Vagina (tissue), 2 donors: ENCODE data around the gene INTS14. TPM values are rescaled to one million over a fixed set of nuclear protein-coding genes. Genes with fewer than 3 reads are reported as not detected.
A peak's percentile ranks its signal among the peaks of the same experiment; 100 is the strongest.

Source experiments
- DNase-seq, 2 donors: peaks; one replicate each; pipeline ENCODE4 v3.0.0-alpha.2; 2017; ENCODE audit errors: extremely low spot score in 2 of 2
- H3K27ac ChIP-seq: fragments of 200-600 bp; sonication (generic); one replicate; pipeline ENCODE4 v1.5.1; 2019
- H3K27me3 ChIP-seq: fragments of 200-600 bp; sonication (generic); one replicate; pipeline ENCODE4 v1.5.1; 2019
- H3K36me3 ChIP-seq, 2 donors: fragments of 200-600 bp; sonication (generic); one replicate each; pipeline ENCODE4 v1.5.1; 2017 to 2019
- H3K4me1 ChIP-seq: fragments of 200-600 bp; sonication (generic); one replicate; pipeline ENCODE4 v1.5.1; 2019
- H3K4me3 ChIP-seq, 2 donors: fragments of 200-600 bp; sonication (generic); 1 replicate in 1 of 2; 2 replicates in 1 of 2; pipeline ENCODE4 v1.5.1; 2016 to 2019
- H3K9me3 ChIP-seq: fragments of 200-600 bp; sonication (generic); one replicate; pipeline ENCODE4 v1.5.1; 2019
- POLR2A ChIP-seq, 2 donors: fragments of 450-650 bp; IDR thresholded peaks; one replicate each; pipeline ENCODE4 v1.6.1; 2017; ENCODE audit warnings: antibody characterized with exemption in 2 of 2, mild to moderate bottlenecking in 2 of 2, moderate library complexity in 2 of 2
- POLR2AphosphoS5 ChIP-seq, 2 donors: sonication (generic); formaldehyde crosslinking; IDR thresholded peaks; one replicate each; pipeline ENCODE4 v1.9.0; 2017; ENCODE audit warnings: antibody characterized with exemption in 2 of 2, mild to moderate bottlenecking in 2 of 2, low read depth in 1 of 2; ENCODE audit not compliant: insufficient read depth in 1 of 2
- intact Hi-C: fragments of 100-400 bp; cut with DNase I; formaldehyde crosslinking; loops from one replicate; pipeline ENCODE4 v1.15.1; 2023
- total RNA-seq: library from RNA; depleted of rRNA; stranded (reverse); fragments of >200 nt; gene quantifications from one replicate; pipeline ENCODE4 v1.2.3, GENCODE V29; 2016
- TF ChIP-seq, protein P1 (sequence below), 3 experiments: fragments of 450-650 bp in 2 of 3; fragments of 200-600 bp in 1 of 3; sonication (generic) in 1 of 3; IDR thresholded peaks; one replicate each; pipeline ENCODE4 v1.5.1; 2017 to 2019; ENCODE audit warnings: antibody characterized with exemption in 3 of 3, mild to moderate bottlenecking in 2 of 3, moderate library complexity in 2 of 3

Gene INTS14
- total RNA-seq, 1 donor from 2014 or later, result 28.0 TPM

DNA sequence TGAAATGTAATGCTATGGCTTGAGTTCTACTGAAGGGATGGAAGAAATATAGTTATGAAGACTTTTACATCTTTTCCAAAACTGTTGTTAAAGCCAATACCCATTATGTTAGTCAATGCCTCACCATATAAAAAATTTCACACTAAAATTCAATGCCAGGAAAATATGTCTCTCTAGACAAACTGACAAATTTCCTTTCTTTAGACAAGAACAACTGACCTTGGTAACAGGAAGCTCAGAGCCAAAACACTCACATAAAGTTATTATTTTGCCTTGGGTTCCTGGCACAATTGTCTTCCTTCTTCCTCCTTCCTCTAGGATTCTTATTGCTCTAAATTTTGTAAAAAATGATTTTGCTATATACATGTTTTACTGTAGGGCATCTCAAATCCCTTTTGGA is 26.7 kb downstream of the INTS14 start:
- Histone ChIP-seq H3K9me3 (no peaks in the 10 kb centered on the region), H3K4me1 (peaks cover 5% of the 10 kb centered on the region), H3K27ac (no peak overlapping the region), H3K4me3 (no peak overlapping the region), H3K36me3 (peaks cover 0 to 42% of the 10 kb centered on the region in 2 donors), H3K27me3 (no peaks in the 10 kb centered on the region)
- TF ChIP-seq, protein P1, sequence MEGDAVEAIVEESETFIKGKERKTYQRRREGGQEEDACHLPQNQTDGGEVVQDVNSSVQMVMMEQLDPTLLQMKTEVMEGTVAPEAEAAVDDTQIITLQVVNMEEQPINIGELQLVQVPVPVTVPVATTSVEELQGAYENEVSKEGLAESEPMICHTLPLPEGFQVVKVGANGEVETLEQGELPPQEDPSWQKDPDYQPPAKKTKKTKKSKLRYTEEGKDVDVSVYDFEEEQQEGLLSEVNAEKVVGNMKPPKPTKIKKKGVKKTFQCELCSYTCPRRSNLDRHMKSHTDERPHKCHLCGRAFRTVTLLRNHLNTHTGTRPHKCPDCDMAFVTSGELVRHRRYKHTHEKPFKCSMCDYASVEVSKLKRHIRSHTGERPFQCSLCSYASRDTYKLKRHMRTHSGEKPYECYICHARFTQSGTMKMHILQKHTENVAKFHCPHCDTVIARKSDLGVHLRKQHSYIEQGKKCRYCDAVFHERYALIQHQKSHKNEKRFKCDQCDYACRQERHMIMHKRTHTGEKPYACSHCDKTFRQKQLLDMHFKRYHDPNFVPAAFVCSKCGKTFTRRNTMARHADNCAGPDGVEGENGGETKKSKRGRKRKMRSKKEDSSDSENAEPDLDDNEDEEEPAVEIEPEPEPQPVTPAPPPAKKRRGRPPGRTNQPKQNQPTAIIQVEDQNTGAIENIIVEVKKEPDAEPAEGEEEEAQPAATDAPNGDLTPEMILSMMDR (IDR thresholded peaks at IDR 0.05), result no peak
- TF ChIP-seq POLR2A (IDR thresholded peaks at IDR 0.05) (no peak), POLR2AphosphoS5 (IDR thresholded peaks at IDR 0.05; ENCODE audit: insufficient read depth in 1 of 2, low read depth in 1 of 2) (no peak)
- no peak for DNase-seq
- intact Hi-C loops, result no loop called here

DNA sequence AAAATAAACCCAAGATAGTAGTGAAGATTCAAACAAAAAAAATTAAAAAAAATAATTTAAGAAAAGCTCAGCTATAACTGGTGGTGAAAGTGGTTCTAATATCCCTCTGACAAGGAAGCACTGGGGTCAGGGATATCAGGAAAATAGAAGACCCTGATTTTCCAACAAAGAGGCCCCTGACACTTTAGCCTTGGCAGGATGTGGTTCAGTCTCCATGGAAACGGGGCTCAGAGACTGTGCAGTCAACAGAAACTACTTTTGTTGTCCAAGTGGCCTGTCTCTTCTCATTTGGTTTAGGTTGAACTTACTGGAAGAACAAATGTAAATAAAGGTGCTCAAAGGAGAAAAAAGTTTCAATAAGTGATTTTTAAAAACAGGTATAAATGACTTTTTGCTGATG is 27.2 kb downstream of the INTS14 start:
- no peaks in the 10 kb centered on the region for H3K27me3 ChIP-seq
- H3K36me3 ChIP-seq, result peaks cover 0 to 42% of the 10 kb centered on the region in 2 donors
- intact Hi-C loops, result no loop called here
- TF ChIP-seq, protein P1 (IDR thresholded peaks at IDR 0.05), result no peak
- TF ChIP-seq POLR2A (IDR thresholded peaks at IDR 0.05) (no peak), POLR2AphosphoS5 (IDR thresholded peaks at IDR 0.05; ENCODE audit: insufficient read depth in 1 of 2, low read depth in 1 of 2) (no peak)
- no peak overlapping the region for H3K4me3 ChIP-seq
- H3K9me3 ChIP-seq, result no peaks in the 10 kb centered on the region
- DNase-seq, result no peak
- peaks cover 5% of the 10 kb centered on the region for H3K4me1 ChIP-seq
- no peak overlapping the region for H3K27ac ChIP-seq

DNA sequence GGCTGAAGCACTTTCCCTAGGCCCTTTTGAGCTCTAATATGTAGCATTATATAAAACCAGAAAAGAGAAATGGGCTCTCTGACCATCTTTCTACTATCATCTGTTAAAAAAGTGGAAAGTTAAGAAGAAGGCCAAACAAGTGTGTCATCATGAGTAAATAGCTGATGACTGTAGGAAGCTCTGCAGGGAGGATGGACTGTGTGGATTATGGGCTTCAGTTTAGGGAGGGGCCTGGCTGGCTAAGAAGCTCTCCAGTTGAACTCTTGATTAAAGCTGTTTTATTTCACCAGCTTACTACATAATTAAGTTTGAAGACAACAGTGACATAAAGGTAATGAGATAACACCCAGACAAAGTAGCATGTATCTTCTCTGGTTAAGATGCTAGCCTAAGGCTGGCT is 30.6 kb downstream of the INTS14 start:
- intact Hi-C loops, result no loop called here
- Histone ChIP-seq H3K4me1 (peaks cover 5% of the 10 kb centered on the region), H3K9me3 (no peaks in the 10 kb centered on the region), H3K27me3 (no peaks in the 10 kb centered on the region), H3K27ac (no peak overlapping the region), H3K36me3 (peaks cover 0 to 49% of the 10 kb centered on the region in 2 donors), H3K4me3 (no peak overlapping the region)
- no peak for TF ChIP-seq POLR2A (IDR thresholded peaks at IDR 0.05)
- TF ChIP-seq, protein P1 (IDR thresholded peaks at IDR 0.05), result no peak
- no peak for TF ChIP-seq POLR2AphosphoS5 (IDR thresholded peaks at IDR 0.05; ENCODE audit: insufficient read depth in 1 of 2, low read depth in 1 of 2)
- no peak for DNase-seq

DNA sequence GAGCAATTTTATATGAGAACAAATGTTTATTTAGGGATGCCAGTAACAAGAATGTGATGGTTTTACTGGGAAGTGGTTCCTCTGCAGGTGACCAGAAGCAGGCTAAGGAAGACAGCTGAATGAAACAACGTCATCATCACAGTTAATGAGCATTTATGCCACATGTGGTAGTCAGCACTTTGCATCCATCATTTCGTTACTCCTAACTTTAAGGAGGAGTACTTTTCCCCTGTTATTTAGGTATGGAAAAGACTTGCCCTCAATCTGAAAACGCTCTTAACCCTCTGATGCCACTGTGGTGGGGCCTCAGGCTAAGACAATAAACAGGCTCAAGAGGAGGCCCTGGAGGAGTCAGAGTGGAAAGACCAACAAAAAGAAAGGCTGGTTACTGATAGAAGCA is 31.2 kb downstream of the INTS14 start:
- TF ChIP-seq, protein P1 (IDR thresholded peaks at IDR 0.05), result no peak
- TF ChIP-seq POLR2AphosphoS5 (IDR thresholded peaks at IDR 0.05; ENCODE audit: insufficient read depth in 1 of 2, low read depth in 1 of 2) (no peak), POLR2A (IDR thresholded peaks at IDR 0.05) (no peak)
- no peaks in the 10 kb centered on the region for H3K9me3 ChIP-seq
- DNase-seq, result no peak
- intact Hi-C loops, result no loop called here
- H3K27me3 ChIP-seq, result no peaks in the 10 kb centered on the region
- H3K36me3 ChIP-seq, result peaks cover 0 to 48% of the 10 kb centered on the region in 2 donors
- no peak overlapping the region for H3K27ac ChIP-seq
- H3K4me1 ChIP-seq, result peaks cover 5% of the 10 kb centered on the region
- no peak overlapping the region for H3K4me3 ChIP-seq

DNA sequence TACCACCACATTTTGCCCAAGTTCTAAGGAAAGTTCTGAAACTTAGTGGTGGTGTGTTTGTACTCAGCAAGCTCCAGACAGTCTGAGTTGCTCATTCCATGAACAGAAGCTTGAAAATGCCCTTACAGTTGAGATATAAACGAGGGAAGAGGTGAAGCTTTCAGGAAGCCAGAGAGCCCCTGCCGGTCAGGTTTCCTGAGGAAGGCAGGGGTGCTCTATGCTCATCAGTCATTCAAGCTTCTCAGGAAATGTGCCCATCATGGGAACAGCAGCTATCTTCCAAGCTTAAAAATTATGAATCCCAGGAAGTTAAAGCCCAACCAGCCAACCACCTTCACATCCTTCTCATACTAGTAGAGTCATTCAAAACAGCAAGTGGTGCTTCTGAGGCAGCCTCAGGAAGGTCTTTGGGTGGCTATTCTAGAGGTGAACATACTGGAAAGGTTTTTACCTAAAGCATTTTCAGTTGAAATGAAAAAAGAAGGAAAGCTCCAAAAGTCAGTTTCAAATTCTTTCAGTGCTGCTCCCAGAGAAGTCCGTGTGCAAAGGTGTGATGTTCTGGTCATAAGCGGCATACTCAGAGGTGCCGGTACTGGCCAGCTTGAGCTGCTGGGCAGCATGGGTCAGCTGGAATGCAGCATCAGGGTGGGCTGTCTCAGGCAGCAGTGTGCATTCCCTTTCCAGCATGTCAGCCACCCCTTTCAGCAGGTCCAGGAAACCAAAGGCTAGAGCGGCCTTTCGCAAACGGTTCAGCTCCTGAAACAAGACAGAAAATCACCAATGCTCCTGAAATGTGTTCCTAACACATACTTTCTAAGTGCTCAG is 31.8 kb downstream of the INTS14 start:
- peak overlapping the region; percentile 3 for H3K27ac ChIP-seq
- intact Hi-C loops, result no loop called here
- H3K9me3 ChIP-seq, result no peaks in the 10 kb centered on the region
- TF ChIP-seq POLR2A (IDR thresholded peaks at IDR 0.05) (no peak), POLR2AphosphoS5 (IDR thresholded peaks at IDR 0.05; ENCODE audit: insufficient read depth in 1 of 2, low read depth in 1 of 2) (no peak)
- TF ChIP-seq, protein P1 (IDR thresholded peaks at IDR 0.05), result no peak
- no peaks in the 10 kb centered on the region for H3K27me3 ChIP-seq
- peaks cover 5% of the 10 kb centered on the region for H3K4me1 ChIP-seq
- DNase-seq, result no peak
- H3K4me3 ChIP-seq, result no peak overlapping the region
- peaks cover 0 to 42% of the 10 kb centered on the region in 2 donors for H3K36me3 ChIP-seq
